PC-9 (cell line): ENCODE data around the gene DNAH14. TPM values are rescaled to one million over a fixed set of nuclear protein-coding genes. Genes with fewer than 3 reads are reported as not detected.

Source experiments
- BruUV-seq: library from RNA; stranded (reverse); fragments of 400-500 nt; replicated peaks from 2 replicates; lab custom pipeline; 2021; lab: Mats Ljungman, UMichigan
- CTCF ChIA-PET: fragments of 300-600 bp; sonication (Branson Sonifier 250); formaldehyde crosslinking; loops from one replicate; lab custom pipeline; 2022; ENCODE audit warnings: antibody characterized with exemption; lab: Charles Lee
- POLR2A ChIA-PET: fragments of 300-600 bp; sonication (Branson Sonifier 250); formaldehyde crosslinking; loops from one replicate; lab custom pipeline; 2022; ENCODE audit warnings: antibody characterized with exemption; ENCODE audit not compliant: unreplicated experiment; lab: Charles Lee
- DNase-seq, 2 experiments: peaks; one replicate each; pipeline versions ENCODE4 v3.0.0 to v3.0.0-alpha.2; 2015 to 2022; ENCODE audit warnings: mixed read lengths in 1 of 2
- H2AFZ ChIP-seq: fragments of 200-600 bp; sonication (generic); 2 replicates; pipeline ENCODE4 v1.8.1; 2017; ENCODE audit warnings: antibody characterized with exemption
- H3F3A ChIP-seq: fragments of 200-600 bp; sonication (generic); 2 replicates; pipeline ENCODE4 v1.8.1; 2017; ENCODE audit warnings: antibody characterized with exemption, mild to moderate bottlenecking, low read depth; ENCODE audit not compliant: insufficient read depth
- H3K27ac ChIP-seq: fragments of 200-600 bp; sonication (generic); 2 replicates; pipeline ENCODE4 v1.6.1; 2016; ENCODE audit warnings: mixed run types
- H3K27me3 ChIP-seq: fragments of 200-600 bp; sonication (generic); 2 replicates; pipeline ENCODE4 v1.6.1; 2016; ENCODE audit warnings: low read depth, mixed run types; ENCODE audit not compliant: insufficient read depth
- H3K36me3 ChIP-seq: fragments of 200-600 bp; sonication (generic); 2 replicates; pipeline ENCODE4 v1.6.1; 2016; ENCODE audit warnings: low read depth, mixed run types
- H3K4me1 ChIP-seq: fragments of 200-600 bp; sonication (generic); replicated peaks from 2 replicates; pipeline ENCODE4 v1.6.1; 2016; ENCODE audit warnings: mixed run types; ENCODE audit not compliant: insufficient read depth
- H3K4me2 ChIP-seq: fragments of 200-600 bp; sonication (generic); 2 replicates; pipeline ENCODE4 v1.6.1; 2017; ENCODE audit warnings: mixed run types
- H3K4me3 ChIP-seq: fragments of 200-600 bp; sonication (generic); 2 replicates; pipeline ENCODE4 v1.6.1; 2016; ENCODE audit warnings: mixed run types
- H3K79me2 ChIP-seq: fragments of 200-600 bp; sonication (generic); 2 replicates; pipeline ENCODE4 v1.6.1; 2017; ENCODE audit warnings: low read depth, mixed run types
- H3K9me2 ChIP-seq: fragments of 200-600 bp; sonication (generic); 2 replicates; pipeline ENCODE4 v1.8.1; 2017; ENCODE audit warnings: mild to moderate bottlenecking; ENCODE audit not compliant: insufficient read depth
- H3K9me3 ChIP-seq: fragments of 200-600 bp; sonication (generic); 2 replicates; pipeline ENCODE4 v1.8.1; 2016; ENCODE audit warnings: low read depth; ENCODE audit not compliant: insufficient read depth
- H4K20me1 ChIP-seq: fragments of 200-600 bp; sonication (generic); 2 replicates; pipeline ENCODE4 v1.8.1; 2017; ENCODE audit not compliant: insufficient read depth
- CTCF ChIP-seq: fragments of 200-600 bp; sonication (generic); conservative IDR thresholded peaks from 2 replicates; pipeline ENCODE4 v1.6.1; 2017; ENCODE audit warnings: mixed run types, antibody characterized with exemption, mild to moderate bottlenecking, moderate library complexity
- EZH2 ChIP-seq: fragments of 200-600 bp; sonication (generic); IDR thresholded peaks from 2 replicates; pipeline ENCODE4 v1.8.0; 2017; ENCODE audit warnings: antibody characterized with exemption, low read depth
- intact Hi-C: fragments of 100-400 bp; cut with micrococcal nuclease; formaldehyde crosslinking; loops from one replicate; pipeline ENCODE4 v1.10.0; 2022; ENCODE audit not compliant: unreplicated experiment
- total RNA-seq: library from RNA; stranded (reverse); gene quantifications from 2 replicates; pipeline ENCODE4 v1.2.3, GENCODE V29; 2021

Gene DNAH14
- total RNA-seq, 1 experiment from 2014 or later: 48.8 TPM

GRCh38 chr1:225362805-225363204 lies 433.3 kb downstream of the DNAH14 start:
- no peaks in the 10 kb centered on the region for H4K20me1 ChIP-seq
- ChIA-PET CTCF (no interaction called here), POLR2A (no interaction called here)
- H3K4me1 ChIP-seq: no peaks in the 10 kb centered on the region
- no peaks in the 10 kb centered on the region for H3K79me2 ChIP-seq
- no peaks in the 10 kb centered on the region for H3K36me3 ChIP-seq
- H3K4me2 ChIP-seq: no peak overlapping the region
- DNase-seq: no peak
- H3K27me3 ChIP-seq: no peaks in the 10 kb centered on the region
- H3K9me2 ChIP-seq: no peaks in the 10 kb centered on the region
- no peak overlapping the region for H2AFZ ChIP-seq
- BruUV-seq: no TSS peak
- intact Hi-C loops: no loop called here
- no peaks in the 10 kb centered on the region for H3K9me3 ChIP-seq
- TF ChIP-seq CTCF (no peak), EZH2 (no peak)
- no peak overlapping the region for H3K4me3 ChIP-seq
- no peaks in the 10 kb centered on the region for H3F3A ChIP-seq
- no peak overlapping the region for H3K27ac ChIP-seq

- BruUV-seq: no TSS peak
- CTCF ChIA-PET: no interaction called here
- Histone ChIP-seq H3K4me1 (no peaks in the 10 kb centered on the region), H3K27ac (no peak overlapping the region), H3K36me3 (no peaks in the 10 kb centered on the region), H3K27me3 (no peaks in the 10 kb centered on the region), H4K20me1 (no peaks in the 10 kb centered on the region), H3K4me3 (no peak overlapping the region), H2AFZ (no peak overlapping the region), H3K4me2 (no peak overlapping the region), H3K9me2 (no peaks in the 10 kb centered on the region), H3F3A (no peaks in the 10 kb centered on the region), H3K79me2 (no peaks in the 10 kb centered on the region), H3K9me3 (no peaks in the 10 kb centered on the region)
- POLR2A ChIA-PET: no interaction called here
- no peak for TF ChIP-seq EZH2
- DNase-seq: no peak
- intact Hi-C loops: no loop called here
Measured at GRCh38 chr1:225364439-225364838, 435.0 kb downstream of the DNAH14 start.

GRCh38 chr1:225366018-225366417 lies 436.5 kb downstream of the DNAH14 start:
- Histone ChIP-seq H3K27ac (no peak overlapping the region), H3K4me3 (no peak overlapping the region), H3K4me1 (no peaks in the 10 kb centered on the region), H3K36me3 (no peaks in the 10 kb centered on the region), H3K27me3 (no peaks in the 10 kb centered on the region), H3K79me2 (no peaks in the 10 kb centered on the region), H3K4me2 (no peak overlapping the region), H3K9me3 (no peaks in the 10 kb centered on the region), H4K20me1 (no peaks in the 10 kb centered on the region), H2AFZ (no peak overlapping the region), H3F3A (no peaks in the 10 kb centered on the region), H3K9me2 (no peaks in the 10 kb centered on the region)
- BruUV-seq: no TSS peak
- POLR2A ChIA-PET: no interaction called here
- intact Hi-C loops: no loop called here
- CTCF ChIA-PET: no interaction called here
- no peak for DNase-seq
- TF ChIP-seq CTCF (no peak), EZH2 (no peak)

GRCh38 chr1:225366552-225366951 lies 437.1 kb downstream of the DNAH14 start:
- POLR2A ChIA-PET: interaction anchor here (0.6 kb wide), 1 partner anchor 400 kb away, joined by 3 read pairs; no protein-coding TSS in a partner anchor

More at GRCh38 chr1:225366552-225366951, 437.1 kb downstream of the DNAH14 start:
- Histone ChIP-seq H3K9me3 (no peaks in the 10 kb centered on the region), H3K4me1 (no peaks in the 10 kb centered on the region), H3K27ac (no peak overlapping the region), H3K27me3 (no peaks in the 10 kb centered on the region), H3K9me2 (no peaks in the 10 kb centered on the region), H3K4me2 (no peak overlapping the region), H4K20me1 (no peaks in the 10 kb centered on the region), H3K79me2 (no peaks in the 10 kb centered on the region), H3F3A (no peaks in the 10 kb centered on the region), H2AFZ (no peak overlapping the region), H3K36me3 (no peaks in the 10 kb centered on the region), H3K4me3 (no peak overlapping the region)
- DNase-seq: no peak
- TF ChIP-seq CTCF (no peak), EZH2 (no peak)
- intact Hi-C loops: no loop called here
- no TSS peak for BruUV-seq
- CTCF ChIA-PET: no interaction called here
